Stimulated activated CD8-positive, alpha-beta memory T cell treated with anti-CD3 and anti-CD28 coated beads, Interleukin-4, amount 100 ng/mL, for 4 hours (primary cell): Measurements from ENCODE around the gene CMSS1.

ENCODE experiments used
- DNase-seq, 2 donors: peaks; one replicate each; pipeline ENCODE4 v3.0.0-alpha.2; 2020; ENCODE audit warnings: low read depth in 2 of 2, low spot score in 1 of 2

The CMSS1 gene

DNA sequence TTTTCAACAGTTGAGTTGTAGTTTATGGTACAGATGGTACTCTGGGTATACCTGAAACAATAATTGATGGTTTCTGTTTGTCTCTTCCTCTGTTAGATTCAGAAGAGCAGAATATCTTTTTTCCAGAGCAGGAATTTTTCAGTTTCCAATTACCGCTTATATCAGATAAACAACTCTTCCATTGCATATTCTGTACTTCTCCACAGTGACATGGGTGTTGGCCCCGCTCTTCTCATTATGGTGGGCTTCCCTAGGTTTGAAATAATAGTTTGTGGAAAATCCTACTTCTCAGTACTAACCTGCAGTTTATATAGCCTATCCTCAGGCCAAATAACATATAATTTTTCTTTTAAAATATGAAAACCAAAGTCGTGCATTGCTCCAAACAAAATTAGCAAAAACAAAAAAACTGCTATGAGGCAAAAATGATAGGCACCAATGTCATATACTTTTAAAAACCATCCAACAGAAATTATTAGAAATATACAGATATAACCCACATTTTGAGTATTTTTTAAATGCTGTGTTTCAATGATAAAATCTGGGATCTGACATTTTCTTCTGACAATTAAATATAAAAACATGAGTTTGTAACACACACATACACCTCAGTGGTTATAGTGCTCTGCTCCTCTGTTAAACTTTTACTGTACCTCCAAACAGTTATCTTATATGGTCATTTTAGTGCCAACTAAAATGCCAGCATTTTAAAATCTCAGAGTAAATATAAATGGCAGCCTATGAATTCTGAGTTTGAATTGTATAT is 56.8 kb downstream of the CMSS1 start:
- DNase-seq = no peak

DNA sequence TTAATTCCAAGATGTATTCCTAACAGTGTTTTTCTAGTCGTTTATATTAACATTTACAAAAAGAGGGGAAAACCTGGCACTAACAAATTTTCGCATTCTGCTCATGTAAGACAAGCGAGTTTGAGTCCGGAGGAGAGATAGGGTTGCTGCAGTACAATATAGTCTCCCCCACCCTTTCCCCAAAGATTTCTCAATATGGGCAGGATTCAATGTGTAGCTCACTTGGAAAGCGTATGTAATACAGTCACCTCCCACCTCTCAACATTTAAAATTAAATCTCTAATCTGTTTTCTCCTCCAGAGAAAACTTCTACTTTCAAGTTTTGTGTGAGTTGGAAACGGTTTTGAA is 57.9 kb downstream of the CMSS1 start:
- no peak for DNase-seq

DNA sequence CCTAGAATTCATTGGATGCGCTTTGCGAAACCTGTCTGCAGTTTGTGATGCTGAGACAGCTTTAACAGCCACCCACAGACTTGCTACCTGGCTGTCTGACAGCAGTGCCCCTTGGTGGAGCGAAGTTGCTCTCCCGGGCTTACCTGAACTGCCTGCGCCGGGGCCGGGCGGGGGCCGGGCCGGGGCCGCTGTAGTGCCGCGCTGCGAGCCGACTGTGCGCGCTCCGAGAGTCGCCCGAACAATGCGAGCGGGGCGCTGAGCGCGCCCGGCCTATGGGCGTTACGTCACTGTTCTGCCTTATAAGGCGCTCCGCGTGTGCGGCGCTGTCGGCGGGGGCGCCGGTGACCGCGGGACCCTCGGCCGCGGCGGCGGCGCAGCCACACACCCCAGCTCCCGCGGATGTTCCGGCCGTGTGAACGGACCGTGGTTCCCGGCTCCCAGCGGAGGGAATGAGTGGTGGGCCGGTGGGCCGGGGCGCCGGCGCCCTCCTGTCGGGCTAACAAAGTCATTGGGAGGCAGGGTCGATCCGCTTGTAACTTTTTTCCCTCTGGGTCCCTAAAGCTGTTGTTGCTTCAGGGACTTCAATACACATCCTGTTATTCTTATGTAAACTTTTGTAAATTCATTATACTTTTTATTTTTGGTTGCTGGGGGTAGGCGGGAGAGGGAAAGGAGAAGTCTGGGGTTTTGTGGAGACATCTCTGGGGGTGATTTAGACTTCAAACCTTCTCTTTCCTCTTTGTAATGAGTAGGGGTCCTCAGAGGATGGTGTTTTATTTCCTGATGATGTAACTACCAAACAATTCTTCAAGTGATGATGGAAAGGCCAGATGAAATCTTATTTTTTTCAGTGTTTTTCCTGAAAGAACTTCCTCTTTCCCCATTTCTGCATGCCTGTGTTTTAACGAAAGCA is 58.5 kb downstream of the CMSS1 start:
- DNase-seq = peak; percentile 31 to 42

DNA sequence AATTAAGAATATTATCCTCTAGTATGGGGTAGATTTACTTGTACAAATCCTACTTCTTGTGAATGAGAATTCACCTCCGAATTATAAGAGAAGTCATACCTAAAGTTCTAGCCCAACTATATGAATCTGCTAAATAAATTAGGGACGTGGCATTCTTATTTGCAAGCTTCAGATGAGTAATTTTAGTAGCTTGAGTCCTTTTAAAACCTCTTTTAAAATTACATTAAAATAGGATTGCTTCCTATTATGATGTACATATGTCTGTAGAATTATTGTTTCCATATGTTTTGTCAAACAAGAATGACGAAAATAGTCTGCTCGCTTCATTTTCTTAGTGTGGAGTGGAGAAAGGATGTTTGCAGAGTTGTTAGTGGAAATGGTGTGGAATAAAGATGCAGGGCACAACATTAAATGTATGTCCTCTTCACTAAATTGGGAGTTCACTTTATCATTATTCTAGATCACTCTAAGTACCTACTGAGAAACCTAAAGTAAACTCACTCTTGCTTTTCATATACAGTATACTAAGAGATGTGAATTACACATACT is 59.4 kb downstream of the CMSS1 start:
- no peak for DNase-seq

DNA sequence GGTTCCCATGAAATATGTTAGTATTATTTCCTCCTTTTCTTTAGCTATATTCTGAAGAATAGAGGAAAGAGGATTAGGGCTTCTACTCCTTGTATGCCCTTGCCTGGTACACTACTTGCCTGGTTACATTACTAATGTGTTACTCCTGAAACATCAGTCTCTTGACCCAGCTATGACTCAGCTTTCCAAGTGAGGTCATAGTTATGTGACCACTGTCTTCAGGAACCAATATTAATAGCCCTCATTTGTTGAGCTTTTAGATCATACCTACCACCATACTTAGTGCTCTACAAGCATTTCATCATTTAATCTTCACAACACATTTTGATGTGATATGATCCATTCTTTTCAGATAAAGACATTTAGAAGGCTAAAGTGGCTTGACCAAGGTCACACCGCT is 60.3 kb downstream of the CMSS1 start:
- DNase-seq = no peak

DNA sequence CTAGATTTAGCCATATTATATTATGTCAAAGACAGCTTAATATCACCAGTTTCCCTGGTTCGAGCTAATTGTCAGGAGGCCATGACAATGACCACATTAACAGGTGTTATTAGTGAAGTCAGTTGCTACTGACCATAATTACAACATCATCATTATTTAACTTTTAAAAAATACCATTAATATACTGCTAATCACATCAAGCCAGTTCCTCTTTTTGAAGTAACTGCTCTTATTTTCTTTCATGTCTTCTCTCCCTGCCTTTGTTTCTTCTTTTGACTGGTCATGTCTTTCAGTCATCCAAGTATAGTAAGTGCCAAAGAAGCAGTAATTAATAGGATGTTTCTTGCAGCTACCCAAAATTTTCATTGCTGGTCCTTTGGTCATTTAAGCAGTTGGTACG is 61.6 kb downstream of the CMSS1 start:
- DNase-seq = no peak

DNA sequence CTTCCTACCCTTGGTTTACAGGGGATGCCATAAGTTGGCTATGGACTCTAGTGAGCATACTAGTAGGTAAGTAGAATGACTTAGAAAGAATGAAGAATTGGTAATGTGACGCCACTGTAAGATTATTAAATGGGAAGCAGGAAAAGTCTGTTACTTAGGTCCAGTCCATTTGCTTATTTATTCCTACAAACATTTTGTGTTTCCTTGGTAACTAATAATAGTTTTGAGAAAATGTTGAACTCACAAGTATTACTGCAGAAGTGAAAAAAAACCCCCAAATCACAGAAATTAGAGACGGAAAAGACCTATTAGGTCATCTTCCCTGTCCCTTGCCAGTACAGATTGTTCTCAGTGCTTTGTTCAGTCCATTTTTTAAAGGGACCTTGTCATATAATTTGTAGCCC is 63.5 kb downstream of the CMSS1 start:
- no peak for DNase-seq

DNA sequence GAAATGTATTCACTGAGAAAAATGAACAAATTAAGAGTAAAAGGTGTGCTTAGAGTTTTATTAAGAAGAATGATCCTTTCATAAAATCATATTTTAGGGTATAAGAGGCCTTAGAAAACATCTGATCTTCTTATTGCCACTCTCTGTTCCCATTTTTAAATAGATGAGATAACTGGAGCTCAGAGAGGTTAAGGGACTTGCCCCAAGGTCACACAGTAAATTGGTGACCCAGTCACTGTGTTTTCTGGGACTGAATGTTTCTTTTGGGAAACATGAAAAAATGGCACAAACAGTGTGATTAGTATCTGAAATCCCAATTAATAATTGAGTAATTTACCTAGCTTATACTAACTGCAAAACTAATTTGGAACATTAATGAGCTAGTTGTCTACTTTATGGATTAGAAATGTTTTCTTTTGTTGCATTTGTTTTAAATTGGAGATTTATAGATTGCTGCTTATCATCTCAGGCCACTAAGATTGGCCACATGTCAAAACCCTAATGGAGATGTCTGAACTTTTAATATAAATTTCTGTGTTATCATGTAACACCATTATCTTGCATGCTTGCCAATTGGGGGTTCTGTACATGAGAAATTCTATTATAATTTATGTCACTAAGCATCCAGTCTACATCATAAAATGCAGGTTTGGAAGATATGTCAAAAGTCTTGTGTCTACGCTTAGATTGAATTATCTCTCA is 64.9 kb downstream of the CMSS1 start:
- DNase-seq = no peak

DNA sequence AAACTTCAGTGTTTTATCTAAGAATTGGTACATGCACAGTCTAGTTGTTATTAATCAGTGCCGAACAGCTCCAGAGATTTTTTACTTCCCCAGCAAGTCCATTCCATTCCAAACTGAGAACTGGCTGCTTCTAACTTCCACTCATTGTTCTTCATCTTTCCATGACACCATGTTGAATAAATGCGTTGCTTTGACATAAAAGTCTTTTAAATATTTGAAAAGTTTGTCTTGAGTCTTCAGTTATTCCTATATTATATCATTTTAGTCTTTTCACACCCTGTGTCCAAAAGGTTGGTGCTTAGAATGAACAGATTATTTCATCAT is 65.4 kb downstream of the CMSS1 start:
- no peak for DNase-seq

DNA sequence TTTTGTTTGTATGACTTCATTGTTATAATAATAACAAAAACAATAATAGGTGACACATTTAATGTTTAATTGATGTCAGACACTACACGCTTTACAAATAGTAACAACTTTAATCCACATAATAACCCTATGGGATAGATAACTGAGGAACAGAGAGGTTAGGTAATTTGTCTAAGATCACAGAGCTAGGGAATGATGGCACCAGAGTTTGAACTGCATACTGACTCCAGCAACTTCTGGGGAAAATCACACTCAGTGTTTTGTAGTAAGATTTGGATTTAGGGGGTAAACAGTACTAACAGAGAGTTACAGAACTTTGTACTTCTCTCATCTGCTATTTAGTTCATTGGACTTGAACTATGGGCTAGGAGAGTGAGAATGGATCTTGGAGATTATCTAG is 66.0 kb downstream of the CMSS1 start:
- no peak for DNase-seq

DNA sequence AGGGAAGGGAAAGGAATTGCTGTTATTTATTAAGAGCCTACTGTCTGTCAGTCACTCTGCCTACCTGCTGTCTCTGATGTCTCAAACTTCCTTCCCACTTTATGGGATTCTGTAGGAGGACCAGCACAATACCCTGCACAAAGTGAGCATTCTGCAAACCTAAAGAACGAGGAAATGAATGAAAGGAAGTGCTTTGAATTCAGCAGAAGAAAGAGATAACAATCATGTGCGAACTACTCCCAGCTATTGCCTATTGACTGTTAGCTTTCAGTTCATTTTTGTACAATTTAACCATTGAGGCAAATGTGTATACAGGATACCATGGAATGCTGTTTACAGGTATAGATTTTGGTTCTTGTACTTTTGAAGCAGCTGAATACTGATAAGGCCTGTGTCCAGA is 66.8 kb downstream of the CMSS1 start:
- DNase-seq = no peak

DNA sequence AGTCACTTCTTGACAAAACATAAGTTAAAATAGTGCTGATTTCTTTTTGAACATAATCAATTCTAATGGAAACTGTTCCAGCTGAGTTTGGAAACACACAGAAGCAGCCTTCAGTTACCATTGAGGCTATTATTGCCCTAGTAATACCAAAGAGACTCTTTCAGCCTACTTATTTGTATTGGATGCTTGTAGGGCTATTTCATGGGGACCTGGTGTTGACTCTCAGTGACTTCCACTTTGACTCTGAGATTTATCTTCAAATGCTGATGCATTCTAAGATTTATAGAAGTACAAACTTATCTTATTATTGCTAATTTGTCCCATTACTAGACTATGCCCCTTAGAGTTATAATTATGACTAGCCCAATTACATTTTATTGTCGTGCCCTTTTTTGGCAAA is 67.4 kb downstream of the CMSS1 start:
- DNase-seq = no peak

DNA sequence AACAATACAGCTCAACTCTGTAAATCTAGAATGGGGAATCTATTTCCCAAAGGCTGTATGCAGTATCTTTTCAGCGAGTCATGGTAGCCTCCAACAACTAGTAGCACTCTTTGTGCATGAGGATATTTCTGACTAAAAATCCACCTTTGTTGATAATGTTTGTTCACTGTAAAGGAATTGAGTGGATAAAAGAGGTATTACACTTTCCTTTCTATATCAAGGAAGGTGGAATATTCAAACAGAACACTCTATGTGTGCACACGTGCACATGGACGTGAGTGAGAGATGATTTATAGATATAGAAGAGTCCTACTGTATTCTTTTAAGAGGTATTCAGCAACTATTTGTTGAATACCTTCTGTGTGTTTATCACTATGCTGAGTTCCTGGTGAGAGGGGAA is 68.2 kb downstream of the CMSS1 start:
- DNase-seq = no peak

DNA sequence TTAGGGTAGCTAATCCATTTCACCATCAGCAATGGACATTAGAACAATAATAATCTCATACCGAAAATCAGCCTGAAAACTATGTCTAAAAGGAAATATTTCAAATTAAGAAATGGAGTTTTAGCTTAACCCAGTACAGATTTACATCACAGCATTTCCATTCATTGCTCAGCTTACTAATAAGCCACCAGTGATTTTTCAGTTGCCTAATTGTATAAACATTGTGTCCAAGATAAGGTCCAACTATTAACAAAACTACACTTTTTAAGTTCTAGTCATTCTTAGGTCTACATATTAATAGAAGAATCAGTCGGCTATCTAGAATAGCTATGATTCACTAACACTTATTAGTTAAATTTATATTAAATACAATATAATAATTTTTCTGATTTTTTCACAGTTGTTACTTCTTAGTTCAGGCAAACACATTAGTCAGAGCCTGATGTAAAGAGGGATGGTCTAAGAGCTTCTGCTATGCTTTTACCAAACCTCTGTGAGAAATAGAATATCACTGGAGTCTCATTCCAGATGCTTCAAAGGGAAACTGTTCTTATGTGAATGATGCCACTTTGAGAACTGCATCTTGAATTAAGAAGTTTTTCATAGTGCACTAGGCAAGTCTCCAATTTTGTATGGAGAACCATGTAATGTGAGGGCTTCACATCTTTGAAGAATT is 74.1 kb downstream of the CMSS1 start:
- DNase-seq = no peak

DNA sequence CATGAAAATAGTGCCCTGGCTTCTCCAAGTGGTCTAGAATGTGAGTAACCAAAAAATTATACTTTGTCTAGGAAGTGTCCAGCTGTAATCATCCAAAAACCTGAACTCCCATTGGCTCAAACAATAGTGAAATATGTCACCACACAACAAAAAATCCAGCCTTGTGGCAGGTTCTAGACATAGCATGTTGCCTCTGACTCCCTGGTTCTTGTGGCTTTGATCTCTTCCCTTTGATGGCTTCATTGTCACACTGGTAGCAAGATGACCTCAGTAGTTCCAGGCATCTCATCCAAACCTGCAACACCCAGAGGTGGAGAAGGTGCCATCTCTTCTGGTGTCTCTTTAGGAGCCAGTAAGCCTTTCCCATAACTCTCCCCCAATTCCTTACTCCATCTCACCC is 74.7 kb downstream of the CMSS1 start:
- no peak for DNase-seq

DNA sequence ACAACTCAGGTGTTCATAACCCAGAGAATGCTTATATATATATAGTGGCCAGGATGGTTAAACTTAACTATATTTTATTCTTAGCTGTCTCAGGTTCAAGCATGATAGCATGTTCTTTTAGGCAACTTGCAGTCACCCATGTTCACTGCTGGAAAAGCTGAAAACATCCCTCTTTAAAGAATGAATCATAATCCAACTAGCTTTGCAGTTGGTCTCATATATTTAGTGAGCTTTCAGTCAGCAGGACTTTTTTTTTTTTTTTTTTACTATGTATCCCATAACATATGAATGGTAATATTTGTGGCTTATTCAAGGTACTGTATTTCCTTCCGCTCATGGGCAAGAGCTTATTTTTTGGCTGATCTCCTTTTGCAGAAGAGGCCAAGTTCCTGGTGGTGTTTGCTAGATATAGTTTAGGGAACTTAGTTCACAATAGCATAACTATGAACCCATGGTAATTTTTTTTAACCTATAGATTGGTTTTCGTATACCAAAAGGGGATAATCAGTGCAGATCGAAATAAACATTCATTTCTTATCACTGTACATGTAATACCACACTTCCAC is 77.6 kb downstream of the CMSS1 start:
- no peak for DNase-seq

DNA sequence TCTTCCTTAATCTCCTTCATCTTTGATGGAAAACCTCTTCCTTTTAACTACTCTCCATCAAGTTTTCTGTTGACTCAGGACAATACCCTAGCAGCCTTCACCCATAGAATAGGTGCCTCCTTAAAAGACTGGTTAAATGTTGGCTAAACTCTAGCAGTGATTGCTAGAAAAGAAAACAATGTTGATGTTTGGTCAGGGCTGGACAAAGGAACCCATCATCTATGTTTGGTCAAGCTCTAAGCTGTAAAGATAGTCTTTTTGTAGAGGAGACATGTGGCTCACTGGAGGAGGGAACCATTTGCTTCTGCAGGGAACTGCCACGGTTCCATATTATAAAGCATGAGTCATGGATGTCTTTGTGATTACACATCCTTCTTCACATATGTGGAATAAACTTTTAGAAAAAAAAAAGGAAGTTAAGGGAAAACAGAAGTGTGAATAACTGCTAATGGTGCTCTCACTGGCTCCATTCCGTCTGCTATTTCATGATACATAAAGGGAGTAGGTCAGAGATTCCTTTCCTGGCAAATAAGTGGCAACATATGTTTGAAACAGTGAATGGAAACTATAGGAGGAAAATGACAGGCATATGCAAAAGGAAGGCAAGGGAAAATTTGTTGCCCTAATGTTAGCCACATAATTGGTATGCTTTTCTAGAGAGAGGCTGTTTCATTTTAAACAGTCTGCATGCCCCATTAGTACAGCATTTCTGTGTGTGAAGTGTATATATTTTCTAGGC is 78.2 kb downstream of the CMSS1 start:
- no peak for DNase-seq

DNA sequence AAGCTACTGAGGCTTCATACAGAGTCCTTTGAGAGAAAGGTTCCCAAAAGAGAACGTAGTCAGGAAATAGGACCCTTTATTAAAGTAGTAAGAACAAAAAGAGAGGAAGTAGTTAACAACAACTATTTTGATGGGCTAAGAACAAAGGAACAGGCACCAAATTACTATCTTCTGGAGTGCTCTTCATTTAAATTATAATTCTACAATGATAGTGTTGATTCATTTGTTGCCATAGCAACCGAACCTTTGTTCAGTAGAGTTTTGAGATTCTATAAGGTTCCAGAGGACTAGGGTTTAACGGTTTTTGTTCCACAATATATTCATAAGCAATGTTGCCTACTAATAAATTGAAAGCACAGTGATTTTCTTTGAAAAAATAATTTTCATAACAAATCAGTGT is 78.8 kb downstream of the CMSS1 start:
- no peak for DNase-seq

DNA sequence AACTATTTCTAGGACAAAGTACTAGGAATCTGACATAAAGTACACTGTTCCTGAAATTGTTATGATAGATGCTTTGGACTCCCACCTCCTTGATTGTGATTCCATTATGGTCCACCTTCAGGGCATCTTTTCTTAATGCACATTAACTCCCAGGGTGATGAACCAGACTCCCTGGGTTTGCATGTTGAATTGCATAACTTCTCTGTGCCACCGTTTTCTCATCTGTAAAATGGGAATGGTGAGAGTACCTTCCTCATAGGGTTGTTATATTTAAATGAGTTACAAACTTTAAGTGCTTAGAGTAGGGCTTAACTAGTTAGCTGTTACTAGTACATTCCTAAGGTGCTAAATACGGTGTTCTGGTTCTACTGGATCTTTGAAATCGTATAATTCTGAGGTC is 81.9 kb downstream of the CMSS1 start:
- DNase-seq = no peak

DNA sequence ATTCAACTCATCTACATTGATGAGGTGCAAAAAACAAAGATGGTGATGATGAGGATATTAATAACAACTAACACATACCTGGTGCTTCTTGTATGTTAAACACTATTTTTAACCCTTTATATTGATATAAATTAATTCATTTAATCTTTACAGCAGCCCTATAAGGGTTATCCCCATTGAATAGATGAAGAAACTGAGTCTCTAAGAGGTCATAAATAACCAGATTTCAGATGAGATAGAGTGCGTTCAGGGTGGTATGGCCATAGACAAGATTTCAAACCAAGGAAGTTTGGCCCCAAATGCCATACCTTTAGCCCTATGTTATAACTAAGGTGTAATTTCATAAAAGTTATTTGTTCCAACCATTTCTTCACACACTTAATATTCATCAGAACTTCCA is 82.6 kb downstream of the CMSS1 start:
- DNase-seq = no peak
